WTC11 (cell line): Measurements from ENCODE around the gene CUTC. TPM values are rescaled to one million over a fixed set of nuclear protein-coding genes. Genes with fewer than 3 reads are reported as not detected.
"Not testable (repeated sequence)": the region's sequence is repeated elsewhere in the genome, so short reads cannot be mapped to it uniquely, and the experiment has no call there.

Source experiments
- ATAC-seq: fragments of 200-7000 bp; cut with Tn5 transposase; 2 replicates; pipeline ENCODE4 v1.10.0; 2021; ENCODE audit warnings: mild to moderate bottlenecking, moderate library complexity
- CTCF ChIA-PET: fragments of 300-600 bp; sonication (Branson Sonifier 250); formaldehyde crosslinking; loops from one replicate; lab custom pipeline; 2021; ENCODE audit warnings: antibody characterized with exemption; lab: Charles Lee
- POLR2A ChIA-PET: fragments of 350-600 bp; sonication (Branson Sonifier 250); formaldehyde crosslinking; loops from one replicate; lab custom pipeline; 2021; ENCODE audit warnings: antibody characterized with exemption; lab: Charles Lee
- DNase-seq: peaks from one replicate; pipeline ENCODE4 v3.0.0; 2021; ENCODE audit warnings: low spot score
- H3K27ac Mint-ChIP-seq: 2 replicates; pipeline ENCODE4 v1.8.0; 2021; ENCODE audit warnings: mixed read lengths
- H3K27me3 Mint-ChIP-seq: 2 replicates; pipeline ENCODE4 v1.8.0; 2021; ENCODE audit warnings: low read depth, mild to moderate bottlenecking, moderate library complexity, mixed read lengths
- H3K36me3 Mint-ChIP-seq: 2 replicates; pipeline ENCODE4 v1.8.0; 2021; ENCODE audit warnings: mixed read lengths
- H3K4me1 Mint-ChIP-seq: 2 replicates; pipeline ENCODE4 v1.8.0; 2022; ENCODE audit warnings: mixed read lengths
- H3K4me3 Mint-ChIP-seq: 2 replicates; pipeline ENCODE4 v1.8.0; 2021; ENCODE audit warnings: mild to moderate bottlenecking, moderate library complexity, mixed read lengths
- H3K9me3 Mint-ChIP-seq: 2 replicates; pipeline ENCODE4 v1.8.0; 2021; ENCODE audit warnings: mixed read lengths
- ARID4B ChIP-seq: sonication (generic); formaldehyde crosslinking; IDR thresholded peaks from 2 replicates; pipeline ENCODE4 v1.8.0; 2023; ENCODE audit warnings: missing genetic modification reagents, mild to moderate bottlenecking, borderline replicate concordance
- ATF3 ChIP-seq: sonication (generic); formaldehyde crosslinking; conservative IDR thresholded peaks from 2 replicates; pipeline ENCODE4 v1.8.1; 2022; ENCODE audit warnings: mild to moderate bottlenecking, missing genetic modification reagents
- GRHL2 ChIP-seq: fragments of 250-450 bp; sonication (Bioruptor Pico); IDR thresholded peaks from 2 replicates; pipeline ENCODE4 v1.8.0; 2022; ENCODE audit warnings: mild to moderate bottlenecking, moderate library complexity; ENCODE audit not compliant: insufficient replicate concordance, severe bottlenecking
- HMGA2 ChIP-seq: fragments of 250-450 bp; sonication (Bioruptor Pico); IDR thresholded peaks from 2 replicates; pipeline ENCODE4 v1.4.0; 2021; ENCODE audit warnings: mild to moderate bottlenecking, moderate library complexity
- NR1H2 ChIP-seq: sonication (generic); formaldehyde crosslinking; IDR thresholded peaks from 2 replicates; pipeline ENCODE4 v1.9.0; 2021; ENCODE audit warnings: mild to moderate bottlenecking, moderate library complexity, missing genetic modification reagents
- NR2C2 ChIP-seq: sonication (generic); formaldehyde crosslinking; IDR thresholded peaks from 2 replicates; pipeline ENCODE4 v1.8.0; 2022; ENCODE audit warnings: mild to moderate bottlenecking, missing genetic modification reagents
- SMAD3 ChIP-seq: sonication (generic); formaldehyde crosslinking; IDR thresholded peaks from 2 replicates; pipeline ENCODE4 v1.8.0; 2022; ENCODE audit warnings: missing genetic modification reagents, mild to moderate bottlenecking, borderline replicate concordance
- USF1 ChIP-seq: sonication (generic); formaldehyde crosslinking; IDR thresholded peaks from 2 replicates; pipeline ENCODE4 v1.8.0; 2022; ENCODE audit warnings: mild to moderate bottlenecking, missing genetic modification reagents
- USF2 ChIP-seq: sonication (generic); formaldehyde crosslinking; IDR thresholded peaks from 2 replicates; pipeline ENCODE4 v1.8.1; 2023; ENCODE audit warnings: mild to moderate bottlenecking, missing genetic modification reagents, moderate library complexity
- ZBTB43 ChIP-seq: sonication (generic); formaldehyde crosslinking; IDR thresholded peaks from 2 replicates; pipeline ENCODE4 v1.8.1; 2023; ENCODE audit warnings: mild to moderate bottlenecking, missing genetic modification reagents
- ZNF317 ChIP-seq: sonication (generic); formaldehyde crosslinking; IDR thresholded peaks from 2 replicates; pipeline ENCODE4 v1.8.1; 2023; ENCODE audit warnings: low read depth, mild to moderate bottlenecking, moderate library complexity, missing genetic modification reagents, borderline replicate concordance
- ZNF512 ChIP-seq: sonication (generic); formaldehyde crosslinking; IDR thresholded peaks from 2 replicates; pipeline ENCODE4 v1.8.1; 2022; ENCODE audit warnings: missing genetic modification reagents, borderline replicate concordance
- total RNA-seq: library from RNA; stranded (reverse); gene quantifications from 3 replicates; pipeline ENCODE4 v1.2.3, GENCODE V29; 2021
- TF ChIP-seq, protein P1 (sequence below): sonication (generic); formaldehyde crosslinking; IDR thresholded peaks from 2 replicates; pipeline ENCODE4 v1.8.1; 2023; ENCODE audit warnings: mild to moderate bottlenecking, moderate library complexity, missing genetic modification reagents

CUTC gene
- total RNA-seq, 1 experiment from 2014 or later, result 28.6 TPM

- POLR2A ChIA-PET, result interaction anchor here (1.6 kb wide), 1 partner anchor 112 kb away, joined by 7 read pairs; the partner anchor contains the start of gene SLC25A28
- DNase-seq (no peak), ATAC-seq (no peak)
- no peaks in the 10 kb centered on the region for H3K27me3 Mint-ChIP-seq
- peaks cover 12% of the 10 kb centered on the region for H3K4me1 Mint-ChIP-seq
- H3K4me3 Mint-ChIP-seq, result peak overlapping the region; percentile 99
- H3K36me3 Mint-ChIP-seq, result peaks cover 26% of the 10 kb centered on the region
- H3K27ac Mint-ChIP-seq, result no peak overlapping the region
- no peaks in the 10 kb centered on the region for H3K9me3 Mint-ChIP-seq
- TF ChIP-seq NR2C2 (CRISPR knock-in tag) (no peak), GRHL2 (no peak), ZNF317 (CRISPR knock-in tag) (no peak), HMGA2 (CRISPR knock-in tag) (no peak), ARID4B (CRISPR knock-in tag) (no peak), USF2 (no peak), ATF3 (CRISPR knock-in tag) (no peak), NR1H2 (CRISPR knock-in tag) (no peak), ZBTB43 (CRISPR knock-in tag) (no peak), SMAD3 (CRISPR knock-in tag) (no peak), ZNF512 (CRISPR knock-in tag) (no peak), USF1 (CRISPR knock-in tag) (no peak)
- TF ChIP-seq, protein P1, sequence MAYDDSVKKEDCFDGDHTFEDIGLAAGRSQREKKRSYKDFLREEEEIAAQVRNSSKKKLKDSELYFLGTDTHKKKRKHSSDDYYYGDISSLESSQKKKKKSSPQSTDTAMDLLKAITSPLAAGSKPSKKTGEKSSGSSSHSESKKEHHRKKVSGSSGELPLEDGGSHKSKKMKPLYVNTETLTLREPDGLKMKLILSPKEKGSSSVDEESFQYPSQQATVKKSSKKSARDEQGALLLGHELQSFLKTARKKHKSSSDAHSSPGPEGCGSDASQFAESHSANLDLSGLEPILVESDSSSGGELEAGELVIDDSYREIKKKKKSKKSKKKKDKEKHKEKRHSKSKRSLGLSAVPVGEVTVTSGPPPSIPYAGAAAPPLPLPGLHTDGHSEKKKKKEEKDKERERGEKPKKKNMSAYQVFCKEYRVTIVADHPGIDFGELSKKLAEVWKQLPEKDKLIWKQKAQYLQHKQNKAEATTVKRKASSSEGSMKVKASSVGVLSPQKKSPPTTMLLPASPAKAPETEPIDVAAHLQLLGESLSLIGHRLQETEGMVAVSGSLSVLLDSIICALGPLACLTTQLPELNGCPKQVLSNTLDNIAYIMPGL (CRISPR knock-in tag), result no peak
- TF ChIP-seq, all 79 proteins: peak for 0
- CTCF ChIA-PET, result no interaction called here
Measured at GRCh38 chr10:99733366-99733765, 1.3 kb downstream of the CUTC start.

- peaks cover 12% of the 10 kb centered on the region for H3K4me1 Mint-ChIP-seq
- DNase-seq, ATAC-seq, H3K27me3 Mint-ChIP-seq, H3K9me3 Mint-ChIP-seq, CTCF ChIA-PET, H3K27ac Mint-ChIP-seq: not testable (repeated sequence)
- H3K36me3 Mint-ChIP-seq, result peaks cover 28% of the 10 kb centered on the region
- H3K4me3 Mint-ChIP-seq, result peak overlapping the region; percentile 99; the same call in 1 of the 2 replicates
- POLR2A ChIA-PET, result interaction anchor here (0.7 kb wide), 1 partner anchor 109 kb away, joined by 5 read pairs; no protein-coding TSS in a partner anchor
Measured at GRCh38 chr10:99734111-99734510, 2.1 kb downstream of the CUTC start.
